Calu3 (cell line): Measurements from ENCODE around the gene GEMIN4. TPM values are rescaled to one million over a fixed set of nuclear protein-coding genes. Genes with fewer than 3 reads are reported as not detected.

Experiments used
- BruUV-seq: library from RNA; stranded (reverse); fragments of 400-500 nt; replicated peaks from 2 replicates; lab custom pipeline; 2021; lab: Mats Ljungman, UMichigan
- CTCF ChIA-PET: fragments of 300-600 bp; sonication (Branson Sonifier 250); formaldehyde crosslinking; loops from one replicate; lab custom pipeline; 2022; ENCODE audit warnings: antibody characterized with exemption; lab: Charles Lee
- DNase-seq: peaks from one replicate; pipeline ENCODE4 v3.0.0; 2022
- H3K27ac Mint-ChIP-seq: one replicate; pipeline ENCODE4 v1.8.0; 2022; ENCODE audit warnings: mixed read lengths; ENCODE audit not compliant: unreplicated experiment
- H3K27me3 Mint-ChIP-seq: one replicate; pipeline ENCODE4 v1.8.0; 2022; ENCODE audit warnings: mixed read lengths; ENCODE audit not compliant: unreplicated experiment
- H3K36me3 Mint-ChIP-seq: one replicate; pipeline ENCODE4 v1.8.0; 2022; ENCODE audit warnings: mild to moderate bottlenecking, moderate library complexity, mixed read lengths; ENCODE audit not compliant: insufficient read depth, unreplicated experiment
- H3K4me1 Mint-ChIP-seq: one replicate; pipeline ENCODE4 v1.8.0; 2022; ENCODE audit warnings: mild to moderate bottlenecking, low read depth, mixed read lengths; ENCODE audit not compliant: unreplicated experiment
- H3K4me3 Mint-ChIP-seq: one replicate; pipeline ENCODE4 v1.8.0; 2022; ENCODE audit warnings: mild to moderate bottlenecking, low read depth, moderate library complexity, mixed read lengths; ENCODE audit not compliant: unreplicated experiment
- H3K9me3 Mint-ChIP-seq: one replicate; pipeline ENCODE4 v1.8.0; 2022; ENCODE audit warnings: low read depth, mixed read lengths; ENCODE audit not compliant: unreplicated experiment
- CTCF ChIP-seq: fragments of 200-600 bp; IDR thresholded peaks from one replicate; pipeline ENCODE4 v1.8.0; 2022; ENCODE audit warnings: antibody characterized with exemption; ENCODE audit not compliant: unreplicated experiment
- intact Hi-C: fragments of 100-400 bp; cut with micrococcal nuclease; formaldehyde crosslinking; loops from one replicate; pipeline ENCODE4 v1.10.0; 2022; ENCODE audit not compliant: unreplicated experiment
- total RNA-seq: library from RNA; stranded (reverse); gene quantifications from 2 replicates; pipeline ENCODE4 v1.2.3, GENCODE V29; 2022

The GEMIN4 gene
- total RNA-seq, 1 experiment from 2014 or later = 31.0 TPM

GRCh38 chr17:728911-729310, 23.2 kb downstream of the GEMIN4 start:
- no peak for DNase-seq
- intact Hi-C loops = no loop called here
- H3K36me3 Mint-ChIP-seq = peaks cover 23% of the 10 kb centered on the region
- no peaks in the 10 kb centered on the region for H3K9me3 Mint-ChIP-seq
- TF ChIP-seq CTCF = no peak
- no peak overlapping the region for H3K4me3 Mint-ChIP-seq
- peaks cover 14% of the 10 kb centered on the region for H3K4me1 Mint-ChIP-seq
- CTCF ChIA-PET = no interaction called here
- H3K27ac Mint-ChIP-seq = no peak overlapping the region
- BruUV-seq = no TSS peak
- H3K27me3 Mint-ChIP-seq = no peaks in the 10 kb centered on the region

- H3K27me3 Mint-ChIP-seq = no peaks in the 10 kb centered on the region
- intact Hi-C loops = no loop called here
- no peak for TF ChIP-seq CTCF
- peaks cover 5% of the 10 kb centered on the region for H3K36me3 Mint-ChIP-seq
- no peak overlapping the region for H3K4me3 Mint-ChIP-seq
- DNase-seq = no peak
- H3K4me1 Mint-ChIP-seq = peaks cover 14% of the 10 kb centered on the region
- CTCF ChIA-PET = no interaction called here
- no peak overlapping the region for H3K27ac Mint-ChIP-seq
- H3K9me3 Mint-ChIP-seq = no peaks in the 10 kb centered on the region
- no TSS peak for BruUV-seq
Observed at GRCh38 chr17:726271-726919, 25.7 kb downstream of the GEMIN4 start.

GRCh38 chr17:725746-726145, 26.3 kb downstream of the GEMIN4 start:
- DNase-seq = no peak
- no peak overlapping the region for H3K4me3 Mint-ChIP-seq
- TF ChIP-seq CTCF = no peak
- H3K36me3 Mint-ChIP-seq = peaks cover 4% of the 10 kb centered on the region
- H3K27me3 Mint-ChIP-seq = no peaks in the 10 kb centered on the region
- BruUV-seq = no TSS peak
- no peak overlapping the region for H3K27ac Mint-ChIP-seq
- H3K9me3 Mint-ChIP-seq = no peaks in the 10 kb centered on the region
- CTCF ChIA-PET = interaction anchor here (0.7 kb wide), 1 partner anchor 40 kb away, joined by 5 read pairs; no protein-coding TSS in a partner anchor
- H3K4me1 Mint-ChIP-seq = peaks cover 14% of the 10 kb centered on the region
- intact Hi-C loops = no loop called here

- Mint-ChIP-seq H3K9me3 (no peaks in the 10 kb centered on the region), H3K36me3 (peaks cover 4% of the 10 kb centered on the region), H3K4me1 (peaks cover 14% of the 10 kb centered on the region), H3K27ac (no peak overlapping the region), H3K27me3 (no peaks in the 10 kb centered on the region), H3K4me3 (no peak overlapping the region)
- DNase-seq = no peak
- no peak for TF ChIP-seq CTCF
- CTCF ChIA-PET = interaction anchor here (0.7 kb wide), 1 partner anchor 272 kb away, joined by 3 read pairs; the partner anchor contains the start of gene TIMM22
- intact Hi-C loops = no loop called here
- no TSS peak for BruUV-seq
Observed at GRCh38 chr17:725084-725483, 27.0 kb downstream of the GEMIN4 start.
